ENCODE data around the gene TTLL8.

DNA sequence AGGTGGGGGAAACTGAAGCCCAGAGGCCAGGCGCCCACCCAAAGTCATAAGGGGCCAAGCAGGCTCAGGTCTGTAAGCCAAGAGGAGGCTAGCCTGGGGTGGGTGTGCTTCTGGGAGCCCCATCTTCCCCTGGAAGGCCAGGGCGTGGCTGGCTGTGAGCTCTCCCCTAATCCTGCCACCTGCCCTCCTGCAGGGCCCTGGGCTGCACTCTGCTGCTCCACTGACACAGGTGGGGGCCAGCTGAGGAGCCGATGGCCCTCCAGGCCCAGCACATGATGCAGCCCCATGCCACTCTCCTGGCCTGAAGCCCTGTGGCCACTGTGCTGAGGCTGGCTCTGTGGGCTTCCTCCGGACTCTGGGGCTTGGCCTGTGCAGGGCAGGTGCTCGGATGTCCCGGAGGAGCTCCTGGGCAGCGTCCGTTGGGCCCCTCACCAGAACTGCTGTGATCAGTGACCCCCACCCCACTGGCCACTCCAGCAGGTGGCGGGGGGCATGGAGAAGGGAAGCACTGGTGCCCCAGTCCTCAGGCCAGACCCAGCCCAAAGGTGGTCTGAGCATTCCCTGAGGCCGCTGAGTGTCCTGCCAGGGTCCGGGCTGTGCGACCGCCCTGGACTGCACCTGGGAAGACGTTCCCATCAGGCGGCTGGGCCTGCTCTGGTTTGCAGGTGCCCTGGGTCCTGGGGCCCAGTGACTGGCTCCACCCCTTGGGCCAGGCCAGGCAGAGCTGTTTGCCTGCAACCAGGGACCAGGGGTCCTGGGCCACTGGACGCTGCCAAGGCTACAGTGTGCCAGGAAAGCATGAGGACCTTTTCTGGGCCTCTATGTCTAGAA, 89.1 kb downstream of the TTLL8 start:
- TF ChIP-seq, protein P1, sequence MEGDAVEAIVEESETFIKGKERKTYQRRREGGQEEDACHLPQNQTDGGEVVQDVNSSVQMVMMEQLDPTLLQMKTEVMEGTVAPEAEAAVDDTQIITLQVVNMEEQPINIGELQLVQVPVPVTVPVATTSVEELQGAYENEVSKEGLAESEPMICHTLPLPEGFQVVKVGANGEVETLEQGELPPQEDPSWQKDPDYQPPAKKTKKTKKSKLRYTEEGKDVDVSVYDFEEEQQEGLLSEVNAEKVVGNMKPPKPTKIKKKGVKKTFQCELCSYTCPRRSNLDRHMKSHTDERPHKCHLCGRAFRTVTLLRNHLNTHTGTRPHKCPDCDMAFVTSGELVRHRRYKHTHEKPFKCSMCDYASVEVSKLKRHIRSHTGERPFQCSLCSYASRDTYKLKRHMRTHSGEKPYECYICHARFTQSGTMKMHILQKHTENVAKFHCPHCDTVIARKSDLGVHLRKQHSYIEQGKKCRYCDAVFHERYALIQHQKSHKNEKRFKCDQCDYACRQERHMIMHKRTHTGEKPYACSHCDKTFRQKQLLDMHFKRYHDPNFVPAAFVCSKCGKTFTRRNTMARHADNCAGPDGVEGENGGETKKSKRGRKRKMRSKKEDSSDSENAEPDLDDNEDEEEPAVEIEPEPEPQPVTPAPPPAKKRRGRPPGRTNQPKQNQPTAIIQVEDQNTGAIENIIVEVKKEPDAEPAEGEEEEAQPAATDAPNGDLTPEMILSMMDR (IDR thresholded peaks at IDR 0.05): no peak
- no peak for TF ChIP-seq POLR2A (IDR thresholded peaks at IDR 0.05)
- TF ChIP-seq POLR2AphosphoS5 (IDR thresholded peaks at IDR 0.05): no peak
